Right renal pelvis (tissue), 4 donors: ENCODE data around the gene PRAMEF12. TPM values are rescaled to one million over a fixed set of nuclear protein-coding genes. Genes with fewer than 3 reads are reported as not detected.

ENCODE experiments used
- polyA plus RNA-seq, 4 donors: library from polyadenylated mRNA; unstranded; fragments of 120-200 nt; gene quantifications; one replicate each; pipeline ENCODE4 v1.2.1, GENCODE V29; 2013; ENCODE audit not compliant: insufficient read length in 4 of 4

PRAMEF12 gene
- polyA plus RNA-seq, 4 donors: not detected

Other genes starting within 250 kb of the PRAMEF12 start
- 10 to 100 TPM; 68.0 to 91.1 (median 79.2) TPM for gene DHRS3, start 155.5 kb upstream of the PRAMEF12 start, polyA plus RNA-seq
- gene AADACL4, start 129.7 kb upstream of the PRAMEF12 start, polyA plus RNA-seq: 1 to 10 TPM; 1.1 to 2.1 (median 1.4) TPM
- gene AADACL3, start 57.6 kb upstream of the PRAMEF12 start, polyA plus RNA-seq: not detected
- 1 to 10 TPM in 1 of 4 donors, under 1 TPM in 3; 0.89 to 1.0 (median 0.95) TPM for gene CFAP107, start 27.5 kb upstream of the PRAMEF12 start, polyA plus RNA-seq
- not detected for gene PRAMEF1, start 17.7 kb downstream of the PRAMEF12 start, polyA plus RNA-seq
- gene PRAMEF11, start 57.7 kb downstream of the PRAMEF12 start, polyA plus RNA-seq: not detected
- gene HNRNPCL1, start 75.0 kb downstream of the PRAMEF12 start, polyA plus RNA-seq: under 1 TPM in 3 of 4 donors, not detected in 1; 0.24 to 0.40 (median 0.31) TPM
- gene PRAMEF2, start 83.3 kb downstream of the PRAMEF12 start, polyA plus RNA-seq: not detected
- gene PRAMEF4, start 112.5 kb downstream of the PRAMEF12 start, polyA plus RNA-seq: not detected
- not detected for gene PRAMEF10, start 124.5 kb downstream of the PRAMEF12 start, polyA plus RNA-seq
- gene PRAMEF7, start 142.9 kb downstream of the PRAMEF12 start, polyA plus RNA-seq: not detected
- not detected for gene PRAMEF6, start 173.8 kb downstream of the PRAMEF12 start, polyA plus RNA-seq